GM11168 (cell line): ENCODE results near the gene TMEM212.
"Not testable (repeated sequence)": the region's sequence is repeated elsewhere in the genome, so short reads cannot be mapped to it uniquely, and the experiment has no call there.

Experiments used
- in situ Hi-C: fragments of 300-500 bp; cut with MboI; formaldehyde crosslinking; loops from one replicate; pipeline ENCODE4 v1.12.0; 2022; ENCODE audit warnings: low sequenced_read_pairs; ENCODE audit not compliant: unreplicated experiment

Gene TMEM212

GRCh38 chr3:171850960-171851659, 8.0 kb downstream of the TMEM212 start:
- in situ Hi-C loops, result no loop called here

- in situ Hi-C loops, result no loop called here
Measured at GRCh38 chr3:171851660-171852058, 8.5 kb downstream of the TMEM212 start.

- in situ Hi-C loops, result no loop called here
Measured at GRCh38 chr3:171854649-171855305, 11.6 kb downstream of the TMEM212 start.

GRCh38 chr3:171858770-171859169, 15.6 kb downstream of the TMEM212 start:
- in situ Hi-C loops, result not testable (repeated sequence)

GRCh38 chr3:171860830-171861535, 17.8 kb downstream of the TMEM212 start:
- in situ Hi-C loops, result no loop called here

- in situ Hi-C loops, result no loop called here
Measured at GRCh38 chr3:171862392-171862791, 19.2 kb downstream of the TMEM212 start.

GRCh38 chr3:171862993-171863521, 19.9 kb downstream of the TMEM212 start:
- in situ Hi-C loops, result no loop called here

GRCh38 chr3:171863920-171864319, 20.8 kb downstream of the TMEM212 start:
- in situ Hi-C loops, result no loop called here

- in situ Hi-C loops, result no loop called here
Measured at GRCh38 chr3:171865191-171865865, 22.2 kb downstream of the TMEM212 start.

- in situ Hi-C loops, result no loop called here
Measured at GRCh38 chr3:171867981-171868380, 24.8 kb downstream of the TMEM212 start.

GRCh38 chr3:171871392-171872274, 28.5 kb downstream of the TMEM212 start:
- in situ Hi-C loops, result no loop called here

- in situ Hi-C loops, result no loop called here
Measured at GRCh38 chr3:171873580-171873979, 30.4 kb downstream of the TMEM212 start.

- in situ Hi-C loops, result no loop called here
Measured at GRCh38 chr3:171874251-171874681, 31.1 kb downstream of the TMEM212 start.

GRCh38 chr3:171874879-171875278, 31.7 kb downstream of the TMEM212 start:
- in situ Hi-C loops, result no loop called here

- in situ Hi-C loops, result no loop called here
Measured at GRCh38 chr3:171875923-171876412, 32.8 kb downstream of the TMEM212 start.

- in situ Hi-C loops, result no loop called here
Measured at GRCh38 chr3:171876680-171877147, 33.6 kb downstream of the TMEM212 start.

GRCh38 chr3:171878461-171879225, 35.5 kb downstream of the TMEM212 start:
- in situ Hi-C loops, result no loop called here

GRCh38 chr3:171879472-171879871, 36.3 kb downstream of the TMEM212 start:
- in situ Hi-C loops, result no loop called here
